ENCODE data around the gene GOLGA3.

GOLGA3 gene

GRCh38 chr12:132741620-132742019 lies 87.0 kb downstream of the GOLGA3 start:
- no peak overlapping the region for H3K4me3 ChIP-seq (ENCODE audit: low read depth, low read length)
- no peak for TF ChIP-seq CTCF (conservative IDR thresholded peaks at IDR 0.05; ENCODE audit: low read depth, low read length)
- no peak for DNase-seq (ENCODE audit: low read depth)

DNA sequence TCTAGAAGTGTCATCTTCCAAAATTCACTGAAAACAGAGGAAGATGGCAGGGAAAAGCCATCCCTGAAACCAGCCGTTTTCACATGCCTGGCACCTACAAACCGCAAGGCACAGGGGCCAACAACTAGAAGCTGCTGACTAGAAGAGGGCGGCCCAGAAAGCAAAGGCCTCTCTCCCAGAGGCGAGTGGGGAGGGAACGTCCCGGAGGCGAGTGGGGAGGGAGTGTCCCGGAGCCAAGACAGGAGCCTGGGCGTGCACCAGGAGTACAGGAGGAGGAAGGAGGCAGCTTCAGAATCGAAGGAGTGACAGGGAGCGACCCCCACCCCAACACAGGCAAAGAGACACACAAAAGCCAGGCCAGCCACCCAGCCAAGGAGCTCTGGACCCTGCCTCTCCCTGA lies 88.0 kb downstream of the GOLGA3 start:
- no peak for DNase-seq (ENCODE audit: low read depth)
- TF ChIP-seq CTCF (conservative IDR thresholded peaks at IDR 0.05; ENCODE audit: low read depth, low read length): no peak
- no peak overlapping the region for H3K4me3 ChIP-seq (ENCODE audit: low read depth, low read length)

DNA sequence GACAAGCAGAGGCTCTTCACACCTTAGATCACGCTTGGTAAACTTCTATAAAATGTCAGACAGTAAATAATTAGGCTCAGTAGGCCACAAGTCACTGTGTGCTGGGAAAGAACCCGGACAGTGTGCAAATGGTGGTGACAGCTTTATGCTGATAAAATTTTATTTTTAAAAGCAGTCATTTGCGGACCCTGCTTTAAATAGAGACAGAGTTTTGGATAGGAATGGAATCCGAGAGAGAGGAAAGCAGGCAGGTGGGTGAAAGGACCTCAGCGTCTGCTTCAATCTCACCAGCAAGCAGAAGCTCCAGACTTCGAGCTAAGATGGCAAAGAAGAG lies 88.4 kb downstream of the GOLGA3 start:
- TF ChIP-seq CTCF (conservative IDR thresholded peaks at IDR 0.05; ENCODE audit: low read depth, low read length): no peak
- H3K4me3 ChIP-seq (ENCODE audit: low read depth, low read length): no peak overlapping the region
- DNase-seq (ENCODE audit: low read depth): no peak

- H3K4me3 ChIP-seq (ENCODE audit: low read depth, low read length): no peak overlapping the region
- TF ChIP-seq CTCF (conservative IDR thresholded peaks at IDR 0.05; ENCODE audit: low read depth, low read length): no peak
- DNase-seq (ENCODE audit: low read depth): no peak
Observed at GRCh38 chr12:132739600-132740312, 88.9 kb downstream of the GOLGA3 start.

DNA sequence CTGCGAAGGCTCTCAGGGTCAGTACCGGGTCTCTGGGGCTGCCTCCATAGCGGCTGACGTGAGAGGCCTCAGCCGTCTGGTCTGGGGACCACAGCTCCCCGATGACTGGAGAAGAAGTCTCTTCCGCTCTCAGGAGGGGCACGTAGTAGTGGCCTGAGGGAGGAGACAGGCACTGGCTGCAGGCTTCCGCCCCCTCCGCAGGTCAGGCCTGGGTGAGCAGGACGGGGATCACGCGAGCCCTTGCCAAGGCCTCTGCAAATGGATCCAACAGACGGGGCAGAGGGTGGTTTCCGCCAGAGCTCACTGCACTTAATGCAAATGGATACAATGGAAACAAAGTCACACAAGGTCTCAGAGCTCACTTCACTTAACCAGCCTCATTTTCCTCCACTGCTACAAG lies 91.8 kb downstream of the GOLGA3 start:
- H3K4me3 ChIP-seq (ENCODE audit: low read depth, low read length): no peak overlapping the region
- TF ChIP-seq CTCF (conservative IDR thresholded peaks at IDR 0.05; ENCODE audit: low read depth, low read length): no peak
- DNase-seq (ENCODE audit: low read depth): no peak

DNA sequence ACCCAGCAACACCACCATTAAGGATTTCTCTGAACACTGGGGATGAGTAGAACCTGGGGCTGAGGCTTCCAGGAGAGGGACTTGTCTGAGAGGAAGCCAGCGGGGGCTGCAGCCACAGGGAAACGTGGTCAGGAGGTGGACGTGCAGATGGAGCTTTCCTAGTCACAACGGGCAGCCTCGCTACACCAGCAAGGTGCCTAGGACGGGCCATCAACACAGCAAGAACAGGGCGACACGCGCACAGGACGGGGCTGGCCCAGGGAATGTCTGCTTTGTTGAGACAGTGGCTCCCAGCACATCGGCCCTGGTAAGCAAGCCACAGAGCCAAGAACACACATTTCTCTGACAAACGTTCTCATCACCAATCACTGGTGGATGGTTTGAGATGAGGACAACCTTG lies 92.3 kb downstream of the GOLGA3 start:
- no peak for DNase-seq (ENCODE audit: low read depth)
- no peak for TF ChIP-seq CTCF (conservative IDR thresholded peaks at IDR 0.05; ENCODE audit: low read depth, low read length)
- H3K4me3 ChIP-seq (ENCODE audit: low read depth, low read length): no peak overlapping the region

DNA sequence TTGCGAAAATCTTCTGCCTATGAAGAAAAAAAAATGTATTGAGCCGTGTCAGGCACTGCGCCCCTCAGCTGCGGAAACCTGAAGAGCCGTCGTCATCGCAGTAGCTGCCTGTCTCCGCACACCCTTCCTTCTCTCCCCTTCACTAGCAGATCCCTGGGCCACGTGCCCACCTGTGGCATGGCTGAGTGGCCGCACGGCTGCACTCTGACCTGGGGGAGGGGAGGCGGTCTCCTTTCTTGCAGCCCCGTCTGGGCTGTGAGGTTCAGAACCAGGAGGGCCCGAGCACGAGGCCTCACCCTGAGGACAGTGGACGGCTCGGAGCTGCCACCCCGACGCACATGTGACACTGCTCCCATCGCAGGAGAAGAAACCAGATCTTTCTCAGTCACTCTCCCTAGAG lies 93.2 kb downstream of the GOLGA3 start:
- no peak for TF ChIP-seq CTCF (conservative IDR thresholded peaks at IDR 0.05; ENCODE audit: low read depth, low read length)
- no peak overlapping the region for H3K4me3 ChIP-seq (ENCODE audit: low read depth, low read length)
- no peak for DNase-seq (ENCODE audit: low read depth)

Measured in choroid plexus epithelial cell (primary cell).